PC-3 (cell line): Measurements from ENCODE around the gene UGT1A10.
"Not testable (repeated sequence)": the region's sequence is repeated elsewhere in the genome, so short reads cannot be mapped to it uniquely, and the experiment has no call there.

ENCODE experiments used
- CTCF ChIP-seq: fragments of 300-600 bp; sonication (generic); conservative IDR thresholded peaks from 2 replicates; pipeline ENCODE4 v1.5.1; 2017; ENCODE audit warnings: antibody characterized with exemption, low read depth, mild to moderate bottlenecking, low read length
- EZH2 ChIP-seq: fragments of 300-600 bp; sonication (generic); IDR thresholded peaks from one replicate; pipeline ENCODE4 v1.6.1; 2017; ENCODE audit warnings: antibody characterized with exemption, mild to moderate bottlenecking, low read length; ENCODE audit not compliant: unreplicated experiment
- EZH2phosphoT487 ChIP-seq: fragments of 300-600 bp; sonication (generic); IDR thresholded peaks from 2 replicates; pipeline ENCODE4 v1.6.1; 2018; ENCODE audit warnings: mild to moderate bottlenecking, antibody characterized with exemption, low read length, borderline replicate concordance

- not testable (repeated sequence) for TF ChIP-seq CTCF, EZH2, EZH2phosphoT487
Measured at GRCh38 chr2:233700842-233701241, 64.6 kb downstream of the UGT1A10 start.
